ENCODE data around the gene RYR2. TPM values are rescaled to one million over a fixed set of nuclear protein-coding genes. Genes with fewer than 3 reads are reported as not detected.

Gene RYR2
- total RNA-seq, 1 donor: not detected

- TF ChIP-seq CTCF (IDR thresholded peaks at IDR 0.05; ENCODE audit: insufficient read depth, low read length): no peak
Measured at GRCh38 chr1:237794071-237794470, 752.1 kb downstream of the RYR2 start.

GRCh38 chr1:237795558-237795957 lies 753.6 kb downstream of the RYR2 start:
- no peak for TF ChIP-seq CTCF (IDR thresholded peaks at IDR 0.05; ENCODE audit: insufficient read depth, low read length)
- H3K4me3 ChIP-seq (ENCODE audit: low read depth, low read length): no peak overlapping the region
- DNase-seq (ENCODE audit: low read depth): no peak

More at GRCh38 chr1:237794071-237794470, 752.1 kb downstream of the RYR2 start:
- H3K4me3 ChIP-seq (ENCODE audit: low read depth, low read length): no peak overlapping the region
- DNase-seq (ENCODE audit: low read depth): no peak

- H3K4me3 ChIP-seq (ENCODE audit: low read depth, low read length): no peak overlapping the region
- no peak for TF ChIP-seq CTCF (IDR thresholded peaks at IDR 0.05; ENCODE audit: insufficient read depth, low read length)
- no peak for DNase-seq (ENCODE audit: low read depth)
Measured at GRCh38 chr1:237799762-237800474, 757.9 kb downstream of the RYR2 start.

GRCh38 chr1:237804516-237804915 lies 762.5 kb downstream of the RYR2 start:
- no peak overlapping the region for H3K4me3 ChIP-seq (ENCODE audit: low read depth, low read length)
- no peak for TF ChIP-seq CTCF (IDR thresholded peaks at IDR 0.05; ENCODE audit: insufficient read depth, low read length)

GRCh38 chr1:237809099-237809498 lies 767.1 kb downstream of the RYR2 start:
- DNase-seq (ENCODE audit: low read depth): no peak
- no peak for TF ChIP-seq CTCF (IDR thresholded peaks at IDR 0.05; ENCODE audit: insufficient read depth, low read length)
- H3K4me3 ChIP-seq (ENCODE audit: low read depth, low read length): no peak overlapping the region

More at GRCh38 chr1:237804516-237804915, 762.5 kb downstream of the RYR2 start:
- DNase-seq (ENCODE audit: low read depth): no peak

- no peak overlapping the region for H3K4me3 ChIP-seq (ENCODE audit: low read depth, low read length)
- DNase-seq (ENCODE audit: low read depth): no peak
- no peak for TF ChIP-seq CTCF (IDR thresholded peaks at IDR 0.05; ENCODE audit: insufficient read depth, low read length)
Measured at GRCh38 chr1:237811633-237812032, 769.6 kb downstream of the RYR2 start.

- no peak for TF ChIP-seq CTCF (IDR thresholded peaks at IDR 0.05; ENCODE audit: insufficient read depth, low read length)
- no peak overlapping the region for H3K4me3 ChIP-seq (ENCODE audit: low read depth, low read length)
- DNase-seq (ENCODE audit: low read depth): no peak
Measured at GRCh38 chr1:237812061-237812460, 770.1 kb downstream of the RYR2 start.

Measured in fibroblast of the aortic adventitia (primary cell).